Measurements from ENCODE around the gene LCE3C.

- TF ChIP-seq CTCF (IDR thresholded peaks at IDR 0.05; ENCODE audit: low read depth, low read length, poor library complexity, severe bottlenecking) (no peak), EZH2phosphoT487 (IDR thresholded peaks at IDR 0.05; ENCODE audit: borderline replicate concordance, low read length) (no peak)
Observed at GRCh38 chr1:152577168-152577567, 22.9 kb upstream of the LCE3C start.
